K562 (cell line): Measurements from ENCODE around the gene ARID3A. TPM values are rescaled to one million over a fixed set of nuclear protein-coding genes. Genes with fewer than 3 reads are reported as not detected.

Experiments used
- BRD4 ChIP-seq: fragments of 200-600 bp; sonication (generic); IDR thresholded peaks from 2 replicates; pipeline ENCODE4 v1.6.1; 2017; ENCODE audit warnings: inconsistent platforms
- KLF13 ChIP-seq: fragments of 450-650 bp; IDR thresholded peaks from 2 replicates; pipeline ENCODE4 v1.6.1; 2016; ENCODE audit warnings: missing genetic modification characterization, low read depth, mild to moderate bottlenecking, missing compliant biosample characterization, moderate library complexity, borderline replicate concordance
- KLF16 ChIP-seq: IDR thresholded peaks from 2 replicates; pipeline ENCODE4 v1.6.1; 2016; ENCODE audit warnings: antibody characterized with exemption
- NFIC ChIP-seq: fragments of 450-650 bp; IDR thresholded peaks from 2 replicates; pipeline ENCODE4 v1.6.1; 2017; ENCODE audit warnings: mild to moderate bottlenecking, inconsistent platforms
- RBBP5 ChIP-seq: fragments of 200-600 bp; sonication (generic); IDR thresholded peaks from 2 replicates; pipeline ENCODE4 v1.6.1; 2012; ENCODE audit warnings: borderline replicate concordance, mild to moderate bottlenecking, low read length, control low read depth, inconsistent platforms; ENCODE audit not compliant: insufficient read depth, poor library complexity, severe bottlenecking
- YY1 ChIP-seq, 3 experiments: IDR thresholded peaks; 2 replicates each; pipeline ENCODE4 v1.6.1; 2011; ENCODE audit warnings: low read length in 2 of 3, mild to moderate bottlenecking in 2 of 3, moderate library complexity in 2 of 3, borderline replicate concordance in 1 of 3, control low read depth in 1 of 3, low read depth in 1 of 3; ENCODE audit not compliant: insufficient read depth in 3 of 3, insufficient replicate concordance in 2 of 3, control insufficient read depth in 1 of 3, insufficient read length in 1 of 3; ENCODE audit errors: extremely low read depth in 1 of 3
- ZC3H4 ChIP-seq: sonication (generic); formaldehyde crosslinking; IDR thresholded peaks from 2 replicates; pipeline ENCODE4 v1.9.0; 2021; ENCODE audit warnings: missing genetic modification reagents, borderline replicate concordance
- ZFX ChIP-seq: sonication (generic); formaldehyde crosslinking; IDR thresholded peaks from 2 replicates; pipeline ENCODE4 v1.8.0; 2022; ENCODE audit warnings: mild to moderate bottlenecking, missing genetic modification reagents, moderate library complexity
- ZNF165 ChIP-seq: fragments of 250-450 bp; sonication (Bioruptor Pico); IDR thresholded peaks from 2 replicates; pipeline ENCODE4 v1.4.0; 2020; ENCODE audit warnings: borderline replicate concordance
- polyA plus RNA-seq, 8 experiments: library from polyadenylated mRNA; depleted of rRNA in 4 of 8; stranded (reverse) in 5 of 8; unstranded in 3 of 8; fragments of >200 nt; fragmentation: Nextera tagmentation in 2 of 8; fragmentation: Illumina TruSeq in 1 of 8; extraction: Ambion mirVana in 2 of 8; extraction: Trizol in 1 of 8; gene quantifications; 2 replicates each; pipeline versions ENCODE4 v1.2.1 to v1.2.3, GENCODE V29; 2011 to 2014; ENCODE audit warnings: inconsistent platforms in 1 of 8, missing spikeins in 1 of 8
- total RNA-seq, 7 experiments: library from RNA; depleted of rRNA in 6 of 7; stranded (reverse); fragments of >200 nt in 6 of 7; fragmentation: Illumina TruSeq in 2 of 7; extraction: Trizol in 2 of 7; gene quantifications; 2 replicates each; pipeline versions ENCODE4 v1.2.1 to v1.2.3, GENCODE V29; 2011 to 2021; ENCODE audit warnings: low replicate concordance in 1 of 7
- TF ChIP-seq, protein P1 (sequence below): fragments of 250-450 bp; sonication (Bioruptor Pico); IDR thresholded peaks from 2 replicates; pipeline ENCODE4 v1.8.0; 2022; ENCODE audit warnings: inconsistent platforms, mild to moderate bottlenecking, moderate library complexity, borderline replicate concordance
- TF ChIP-seq, protein P2 (sequence below), 3 experiments: fragments of 200-800 bp in 1 of 3; sonication (Bioruptor generic) in 1 of 3; sonication (generic) in 1 of 3; formaldehyde crosslinking in 1 of 3; IDR thresholded peaks; 2 replicates each; pipeline versions ENCODE4 v1.6.1 to v1.8.0; 2016 to 2022; ENCODE audit warnings: mild to moderate bottlenecking in 2 of 3, missing compliant biosample characterization in 2 of 3, missing genetic modification characterization in 2 of 3, missing genetic modification reagents in 1 of 3
- TF ChIP-seq, protein P3 (sequence below): IDR thresholded peaks from 2 replicates; pipeline ENCODE4 v1.6.1; 2012; ENCODE audit warnings: low read depth, low read length, improper control_type of control experiment, borderline replicate concordance
- TF ChIP-seq, protein P4 (sequence below): sonication (generic); formaldehyde crosslinking; IDR thresholded peaks from 2 replicates; pipeline ENCODE4 v1.8.0; 2022; ENCODE audit warnings: missing genetic modification reagents, mild to moderate bottlenecking, borderline replicate concordance
- TF ChIP-seq, protein P5 (sequence below): sonication (generic); formaldehyde crosslinking; IDR thresholded peaks from 2 replicates; pipeline ENCODE4 v1.8.1; 2022; ENCODE audit warnings: missing genetic modification reagents

The ARID3A gene
- total and polyA plus RNA-seq, 9 of the 15 experiments (the other 6 are each of a cell fraction or from before 2014, with no cell fraction given) = 1.4 to 118 (median 31.2) TPM

DNA sequence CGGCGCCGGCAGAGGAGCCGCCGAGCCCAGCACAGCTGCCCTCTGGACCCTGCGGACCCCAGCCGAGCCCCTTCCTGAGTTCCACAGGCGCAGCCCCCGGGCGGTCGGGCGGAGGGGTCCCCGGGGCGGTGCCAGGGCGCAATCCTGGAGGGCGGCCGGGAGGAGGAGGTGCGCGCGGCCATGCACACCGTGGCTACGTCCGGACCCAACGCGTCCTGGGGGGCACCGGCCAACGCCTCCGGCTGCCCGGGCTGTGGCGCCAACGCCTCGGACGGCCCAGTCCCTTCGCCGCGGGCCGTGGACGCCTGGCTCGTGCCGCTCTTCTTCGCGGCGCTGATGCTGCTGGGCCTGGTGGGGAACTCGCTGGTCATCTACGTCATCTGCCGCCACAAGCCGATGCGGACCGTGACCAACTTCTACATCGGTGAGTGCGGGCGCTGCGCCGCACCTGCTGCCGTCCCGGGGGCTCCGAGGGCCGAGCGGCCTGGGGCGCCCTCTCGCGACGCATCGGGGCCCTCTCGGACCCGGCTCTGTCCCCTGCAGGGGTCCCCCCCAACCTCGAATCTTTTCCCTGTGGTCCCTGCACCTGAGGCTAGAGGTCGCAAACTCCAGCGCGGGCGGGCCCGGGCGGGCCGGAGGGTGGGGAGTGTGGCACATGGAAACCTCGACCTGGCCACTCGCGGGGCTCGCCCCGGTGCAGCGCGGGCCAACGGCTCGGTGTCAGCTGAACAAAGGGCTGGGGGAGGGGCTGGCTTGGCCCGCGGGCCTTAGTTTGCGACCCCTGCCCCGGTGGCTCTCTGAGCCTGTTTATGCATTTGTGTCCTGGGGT lies 8.3 kb upstream of the ARID3A start, which contains the start of gene KISS1R (continued):
- TF ChIP-seq, protein P1, sequence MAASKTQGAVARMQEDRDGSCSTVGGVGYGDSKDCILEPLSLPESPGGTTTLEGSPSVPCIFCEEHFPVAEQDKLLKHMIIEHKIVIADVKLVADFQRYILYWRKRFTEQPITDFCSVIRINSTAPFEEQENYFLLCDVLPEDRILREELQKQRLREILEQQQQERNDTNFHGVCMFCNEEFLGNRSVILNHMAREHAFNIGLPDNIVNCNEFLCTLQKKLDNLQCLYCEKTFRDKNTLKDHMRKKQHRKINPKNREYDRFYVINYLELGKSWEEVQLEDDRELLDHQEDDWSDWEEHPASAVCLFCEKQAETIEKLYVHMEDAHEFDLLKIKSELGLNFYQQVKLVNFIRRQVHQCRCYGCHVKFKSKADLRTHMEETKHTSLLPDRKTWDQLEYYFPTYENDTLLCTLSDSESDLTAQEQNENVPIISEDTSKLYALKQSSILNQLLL (CRISPR knock-in tag) = no peak
- TF ChIP-seq, protein P2, sequence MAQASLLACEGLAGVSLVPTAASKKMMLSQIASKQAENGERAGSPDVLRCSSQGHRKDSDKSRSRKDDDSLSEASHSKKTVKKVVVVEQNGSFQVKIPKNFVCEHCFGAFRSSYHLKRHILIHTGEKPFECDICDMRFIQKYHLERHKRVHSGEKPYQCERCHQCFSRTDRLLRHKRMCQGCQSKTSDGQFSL (CRISPR knock-in tag; IDR thresholded peaks at IDR 0.05) = peak; percentile 88
- TF ChIP-seq, protein P2 (tag; IDR thresholded peaks at IDR 0.05) = peak in 1 of 2 experiments; percentile 7; a peak in 1 of 4 replicates
- TF ChIP-seq ZNF165 (CRISPR knock-in tag) (no peak), ZC3H4 (CRISPR knock-in tag) (peak; percentile 75; the same call in 1 of the 2 replicates), KLF16 (peak; percentile 57), BRD4 (no peak), YY1 (IDR thresholded peaks at IDR 0.05; ENCODE audit: borderline replicate concordance in 1 of 3, control insufficient read depth in 1 of 3, extremely low read depth in 1 of 3, insufficient read depth in 3 of 3, insufficient read length in 1 of 3, insufficient replicate concordance in 2 of 3, low read depth in 1 of 3, low read length in 2 of 3) (peak in 2 of 3 experiments; percentile 32 to 49), NFIC (no peak; the same call in 1 of the 2 replicates), RBBP5 (peak; percentile 62), KLF13 (tag) (0 out of 2 replicates have a peak, but pooled peaks have one; percentile 61), ZFX (CRISPR knock-in tag) (peak; percentile 90)
- TF ChIP-seq, protein P3, sequence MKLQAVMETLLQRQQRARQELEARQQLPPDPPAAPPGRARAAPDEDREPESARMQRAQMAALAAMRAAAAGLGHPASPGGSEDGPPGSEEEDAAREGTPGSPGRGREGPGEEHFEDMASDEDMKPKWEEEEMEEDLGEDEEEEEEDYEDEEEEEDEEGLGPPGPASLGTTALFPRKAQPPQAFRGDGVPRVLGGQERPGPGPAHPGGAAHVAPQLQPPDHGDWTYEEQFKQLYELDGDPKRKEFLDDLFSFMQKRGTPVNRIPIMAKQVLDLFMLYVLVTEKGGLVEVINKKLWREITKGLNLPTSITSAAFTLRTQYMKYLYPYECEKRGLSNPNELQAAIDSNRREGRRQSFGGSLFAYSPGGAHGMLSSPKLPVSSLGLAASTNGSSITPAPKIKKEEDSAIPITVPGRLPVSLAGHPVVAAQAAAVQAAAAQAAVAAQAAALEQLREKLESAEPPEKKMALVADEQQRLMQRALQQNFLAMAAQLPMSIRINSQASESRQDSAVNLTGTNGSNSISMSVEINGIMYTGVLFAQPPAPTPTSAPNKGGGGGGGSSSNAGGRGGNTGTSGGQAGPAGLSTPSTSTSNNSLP = no peak
- TF ChIP-seq, protein P4, sequence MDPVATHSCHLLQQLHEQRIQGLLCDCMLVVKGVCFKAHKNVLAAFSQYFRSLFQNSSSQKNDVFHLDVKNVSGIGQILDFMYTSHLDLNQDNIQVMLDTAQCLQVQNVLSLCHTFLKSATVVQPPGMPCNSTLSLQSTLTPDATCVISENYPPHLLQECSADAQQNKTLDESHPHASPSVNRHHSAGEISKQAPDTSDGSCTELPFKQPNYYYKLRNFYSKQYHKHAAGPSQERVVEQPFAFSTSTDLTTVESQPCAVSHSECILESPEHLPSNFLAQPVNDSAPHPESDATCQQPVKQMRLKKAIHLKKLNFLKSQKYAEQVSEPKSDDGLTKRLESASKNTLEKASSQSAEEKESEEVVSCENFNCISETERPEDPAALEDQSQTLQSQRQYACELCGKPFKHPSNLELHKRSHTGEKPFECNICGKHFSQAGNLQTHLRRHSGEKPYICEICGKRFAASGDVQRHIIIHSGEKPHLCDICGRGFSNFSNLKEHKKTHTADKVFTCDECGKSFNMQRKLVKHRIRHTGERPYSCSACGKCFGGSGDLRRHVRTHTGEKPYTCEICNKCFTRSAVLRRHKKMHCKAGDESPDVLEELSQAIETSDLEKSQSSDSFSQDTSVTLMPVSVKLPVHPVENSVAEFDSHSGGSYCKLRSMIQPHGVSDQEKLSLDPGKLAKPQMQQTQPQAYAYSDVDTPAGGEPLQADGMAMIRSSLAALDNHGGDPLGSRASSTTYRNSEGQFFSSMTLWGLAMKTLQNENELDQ (CRISPR knock-in tag) = 0 out of 2 replicates have a peak, but pooled peaks have one; percentile 28
- TF ChIP-seq, protein P5, sequence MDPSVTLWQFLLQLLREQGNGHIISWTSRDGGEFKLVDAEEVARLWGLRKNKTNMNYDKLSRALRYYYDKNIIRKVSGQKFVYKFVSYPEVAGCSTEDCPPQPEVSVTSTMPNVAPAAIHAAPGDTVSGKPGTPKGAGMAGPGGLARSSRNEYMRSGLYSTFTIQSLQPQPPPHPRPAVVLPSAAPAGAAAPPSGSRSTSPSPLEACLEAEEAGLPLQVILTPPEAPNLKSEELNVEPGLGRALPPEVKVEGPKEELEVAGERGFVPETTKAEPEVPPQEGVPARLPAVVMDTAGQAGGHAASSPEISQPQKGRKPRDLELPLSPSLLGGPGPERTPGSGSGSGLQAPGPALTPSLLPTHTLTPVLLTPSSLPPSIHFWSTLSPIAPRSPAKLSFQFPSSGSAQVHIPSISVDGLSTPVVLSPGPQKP (CRISPR knock-in tag) = no peak
